Neuronal stem cell (in vitro differentiated cells): Measurements from ENCODE around the gene RANBP2.

Experiments used
- DNase-seq: peaks from one replicate; pipeline ENCODE4 v3.0.0-alpha.2; 2013; ENCODE audit warnings: low spot score
- H2AFZ ChIP-seq: one replicate; pipeline ENCODE4 v1.6.1; 2013; ENCODE audit warnings: mild to moderate bottlenecking, low read length, inconsistent platforms
- H2AK5ac ChIP-seq: 2 replicates; pipeline ENCODE4 v1.6.1; 2013; ENCODE audit warnings: low read depth, mild to moderate bottlenecking, inconsistent platforms, low read length, moderate library complexity, mixed read lengths
- H2BK120ac ChIP-seq: 2 replicates; pipeline ENCODE4 v1.6.1; 2013; ENCODE audit warnings: low read depth, mild to moderate bottlenecking, inconsistent platforms, low read length, moderate library complexity, mixed read lengths
- H2BK12ac ChIP-seq: one replicate; pipeline ENCODE4 v1.6.1; 2013; ENCODE audit warnings: low read length, inconsistent platforms
- H2BK15ac ChIP-seq: 2 replicates; pipeline ENCODE4 v1.6.1; 2013; ENCODE audit warnings: mild to moderate bottlenecking, low read length, inconsistent platforms, mixed read lengths
- H2BK5ac ChIP-seq: one replicate; pipeline ENCODE4 v1.6.1; 2013; ENCODE audit warnings: inconsistent platforms, mild to moderate bottlenecking, low read length, moderate library complexity
- H3K14ac ChIP-seq: one replicate; pipeline ENCODE4 v1.6.1; 2013; ENCODE audit warnings: low read length, inconsistent platforms
- H3K18ac ChIP-seq: 2 replicates; pipeline ENCODE4 v1.6.1; 2013; ENCODE audit warnings: low read length, inconsistent platforms
- H3K23ac ChIP-seq: 2 replicates; pipeline ENCODE4 v1.6.1; 2013; ENCODE audit warnings: low read depth, mild to moderate bottlenecking, mixed read lengths, low read length, inconsistent platforms; ENCODE audit not compliant: poor library complexity
- H3K27ac ChIP-seq: replicated peaks from 3 replicates; pipeline ENCODE4 v1.5.1; 2013; ENCODE audit warnings: low read length, inconsistent platforms
- H3K27me3 ChIP-seq, 3 experiments: 2 replicates each; pipeline ENCODE4 v1.6.1; 2013; ENCODE audit warnings: low read length in 3 of 3, mild to moderate bottlenecking in 2 of 3, inconsistent platforms in 1 of 3, low read depth in 1 of 3, mixed read lengths in 1 of 3, moderate library complexity in 1 of 3; ENCODE audit not compliant: control insufficient read depth in 3 of 3, insufficient read depth in 3 of 3
- H3K36me3 ChIP-seq, 2 donors: replicated peaks in 1 of 2; 2 replicates each; pipeline ENCODE4 v1.6.1; 2013; ENCODE audit warnings: low read length in 2 of 2; ENCODE audit not compliant: control insufficient read depth in 2 of 2, insufficient read depth in 2 of 2
- H3K4ac ChIP-seq: 2 replicates; pipeline ENCODE4 v1.6.1; 2013; ENCODE audit warnings: inconsistent platforms, mild to moderate bottlenecking, low read length, moderate library complexity
- H3K4me1 ChIP-seq, 2 donors: 1 replicate in 1 of 2; 2 replicates in 1 of 2; pipeline ENCODE4 v1.6.1; 2013; ENCODE audit warnings: low read length in 2 of 2, low read depth in 1 of 2; ENCODE audit not compliant: control insufficient read depth in 2 of 2, insufficient read depth in 1 of 2
- H3K4me2 ChIP-seq: one replicate; pipeline ENCODE4 v1.6.1; 2013; ENCODE audit warnings: mild to moderate bottlenecking, low read length, inconsistent platforms; ENCODE audit not compliant: insufficient read depth, poor library complexity, severe bottlenecking
- H3K4me3 ChIP-seq, 2 donors: 2 replicates each; pipeline ENCODE4 v1.5.1; 2013; ENCODE audit warnings: low read length in 2 of 2, mild to moderate bottlenecking in 2 of 2, inconsistent platforms in 1 of 2, moderate library complexity in 1 of 2
- H3K79me1 ChIP-seq: one replicate; pipeline ENCODE4 v1.6.1; 2013; ENCODE audit warnings: low read depth, mild to moderate bottlenecking, inconsistent platforms, low read length, moderate library complexity
- H3K9ac ChIP-seq: one replicate; pipeline ENCODE4 v1.6.1; 2013; ENCODE audit warnings: mild to moderate bottlenecking, low read depth, low read length, inconsistent platforms; ENCODE audit not compliant: poor library complexity
- H3K9me3 ChIP-seq, 2 donors: replicated peaks in 1 of 2; 2 replicates each; pipeline versions ENCODE3 to v1.6.1; 2013; ENCODE audit warnings: low read length in 2 of 2, mild to moderate bottlenecking in 2 of 2, inconsistent platforms in 1 of 2, low read depth in 1 of 2, mixed read lengths in 1 of 2, moderate library complexity in 1 of 2; ENCODE audit not compliant: control insufficient read depth in 2 of 2, insufficient read depth in 1 of 2
- H4K8ac ChIP-seq: one replicate; pipeline ENCODE4 v1.6.1; 2013; ENCODE audit warnings: low read depth, mild to moderate bottlenecking, inconsistent platforms, low read length, moderate library complexity
- H4K91ac ChIP-seq: one replicate; pipeline ENCODE4 v1.6.1; 2013; ENCODE audit warnings: low read length, low read depth, mild to moderate bottlenecking, inconsistent platforms; ENCODE audit not compliant: poor library complexity
- WGBS, 2 donors: extraction: QIAGEN DNeasy Blood & Tissue Kit; methylation state at CpG; one replicate each; pipeline ENCODE4 v1.1.7; 2013; ENCODE audit warnings: missing lambda C conversion rate in 2 of 2, mixed read lengths in 1 of 2; ENCODE audit not compliant: insufficient read length in 2 of 2, insufficient replicate concordance in 1 of 2; ENCODE audit errors: extremely low coverage in 2 of 2; 5-methylcytosine and 5-hydroxymethylcytosine counted together

The RANBP2 gene

GRCh38 chr2:108825254-108825653, 106.0 kb downstream of the RANBP2 start:
- Histone ChIP-seq H3K23ac (no peak overlapping the region), H3K27ac (no peak overlapping the region), H3K4ac (no peak overlapping the region), H3K36me3 (peaks cover 0 to 83% of the 10 kb centered on the region in 2 donors), H4K91ac (no peak overlapping the region), H3K14ac (no peak overlapping the region), H3K27me3 (no peaks in the 10 kb centered on the region), H3K4me3 (no peak overlapping the region), H3K4me2 (no peak overlapping the region), H3K9ac (no peak overlapping the region), H2AFZ (no peak overlapping the region), H2BK120ac (no peak overlapping the region), H2BK15ac (no peak overlapping the region), H3K18ac (no peak overlapping the region), H3K9me3 (peaks cover 0 to 4% of the 10 kb centered on the region in 2 donors), H2BK5ac (no peak overlapping the region), H2BK12ac (no peak overlapping the region), H2AK5ac (no peak overlapping the region), H3K4me1 (no peaks in the 10 kb centered on the region), H3K79me1 (no peaks in the 10 kb centered on the region), H4K8ac (no peak overlapping the region)
- no CpG with 5 or more reads among the region's 4 CpGs for WGBS, 2 donors
- no peak for DNase-seq

GRCh38 chr2:108825736-108826135, 106.5 kb downstream of the RANBP2 start:
- H2BK5ac ChIP-seq: no peak overlapping the region
- H3K27me3 ChIP-seq: no peaks in the 10 kb centered on the region
- no peaks in the 10 kb centered on the region for H3K79me1 ChIP-seq
- H2AK5ac ChIP-seq: no peak overlapping the region
- H3K27ac ChIP-seq: no peak overlapping the region
- H3K4me3 ChIP-seq: no peak overlapping the region
- no peak overlapping the region for H2BK12ac ChIP-seq
- H2AFZ ChIP-seq: no peak overlapping the region
- no peaks in the 10 kb centered on the region for H3K9me3 ChIP-seq
- H3K9ac ChIP-seq: no peak overlapping the region
- no peak overlapping the region for H3K4me2 ChIP-seq
- no peak overlapping the region for H4K8ac ChIP-seq
- no peak overlapping the region for H2BK15ac ChIP-seq
- no peak overlapping the region for H3K23ac ChIP-seq
- H2BK120ac ChIP-seq: no peak overlapping the region
- no peak overlapping the region for H3K18ac ChIP-seq
- no peak overlapping the region for H4K91ac ChIP-seq
- no peak overlapping the region for H3K4ac ChIP-seq
- H3K36me3 ChIP-seq: peaks cover 0 to 78% of the 10 kb centered on the region in 2 donors
- no peaks in the 10 kb centered on the region for H3K4me1 ChIP-seq
- DNase-seq: no peak
- no CpG with 5 or more reads among the region's 3 CpGs for WGBS, 2 donors
- H3K14ac ChIP-seq: no peak overlapping the region

GRCh38 chr2:108829578-108830310, 110.5 kb downstream of the RANBP2 start:
- no peaks in the 10 kb centered on the region for H3K27me3 ChIP-seq
- H2BK15ac ChIP-seq: no peak overlapping the region
- no peak overlapping the region for H4K91ac ChIP-seq
- H3K27ac ChIP-seq: no peak overlapping the region
- no peaks in the 10 kb centered on the region for H3K9me3 ChIP-seq
- no peaks in the 10 kb centered on the region for H3K79me1 ChIP-seq
- H3K9ac ChIP-seq: no peak overlapping the region
- H2AFZ ChIP-seq: no peak overlapping the region
- H4K8ac ChIP-seq: no peak overlapping the region
- no CpG with 5 or more reads among the region's 4 CpGs for WGBS, 2 donors
- no peak overlapping the region for H3K4ac ChIP-seq
- DNase-seq: no peak
- H3K23ac ChIP-seq: no peak overlapping the region
- no peak overlapping the region for H2BK12ac ChIP-seq
- no peak overlapping the region for H3K4me3 ChIP-seq
- peaks cover 0 to 46% of the 10 kb centered on the region in 2 donors for H3K36me3 ChIP-seq
- no peak overlapping the region for H2BK5ac ChIP-seq
- no peak overlapping the region for H3K14ac ChIP-seq
- H3K4me2 ChIP-seq: no peak overlapping the region
- no peak overlapping the region for H2AK5ac ChIP-seq
- no peak overlapping the region for H2BK120ac ChIP-seq
- H3K4me1 ChIP-seq: no peaks in the 10 kb centered on the region
- H3K18ac ChIP-seq: no peak overlapping the region

- Histone ChIP-seq H3K4me2 (no peak overlapping the region), H3K14ac (no peak overlapping the region), H2BK15ac (no peak overlapping the region), H3K23ac (no peak overlapping the region), H3K36me3 (peaks cover 0 to 43% of the 10 kb centered on the region in 2 donors), H2AK5ac (no peak overlapping the region), H3K27me3 (no peaks in the 10 kb centered on the region), H3K79me1 (no peaks in the 10 kb centered on the region), H3K9me3 (peaks cover 2 to 16% of the 10 kb centered on the region in 2 donors), H3K4ac (no peak overlapping the region), H3K4me1 (no peaks in the 10 kb centered on the region), H2BK120ac (no peak overlapping the region), H2BK12ac (no peak overlapping the region), H3K4me3 (no peak overlapping the region), H4K8ac (no peak overlapping the region), H3K18ac (no peak overlapping the region), H2AFZ (no peak overlapping the region), H2BK5ac (no peak overlapping the region), H4K91ac (no peak overlapping the region), H3K9ac (no peak overlapping the region), H3K27ac (no peak overlapping the region)
- DNase-seq: no peak
Measured at GRCh38 chr2:108833219-108833618, 113.9 kb downstream of the RANBP2 start.
